Keratinocyte (primary cell): ENCODE data around the gene GMIP. TPM values are rescaled to one million over a fixed set of nuclear protein-coding genes. Genes with fewer than 3 reads are reported as not detected.

Source experiments
- DNase-seq: peaks from one replicate; pipeline ENCODE4 v3.0.0-alpha.2; 2011; ENCODE audit warnings: low read depth, missing footprints, low spot score
- FAIRE-seq: peaks from 2 replicates; lab custom pipeline; 2011; peaks lifted over from hg19 to GRCh38; lab: Jason Lieb, UNC
- H2AFZ ChIP-seq: 2 replicates; pipeline ENCODE4 v1.6.0; 2012; ENCODE audit warnings: low read length, control low read depth, inconsistent platforms; ENCODE audit not compliant: control insufficient read depth
- H3K27ac ChIP-seq: 2 replicates; pipeline ENCODE4 v1.5.1; 2011; ENCODE audit warnings: low read length; ENCODE audit not compliant: control insufficient read depth, insufficient read depth
- H3K27me3 ChIP-seq: 3 replicates; pipeline ENCODE4 v1.6.0; 2011; ENCODE audit warnings: low read length; ENCODE audit not compliant: control insufficient read depth, insufficient read depth; ENCODE audit errors: extremely low read depth
- H3K36me3 ChIP-seq, 2 experiments: 2 replicates in 1 of 2; 3 replicates in 1 of 2; pipeline ENCODE4 v1.5.1; 2011; ENCODE audit warnings: low read length in 2 of 2, mild to moderate bottlenecking in 1 of 2; ENCODE audit not compliant: control insufficient read depth in 2 of 2, insufficient read depth in 2 of 2; ENCODE audit errors: extremely low read depth in 1 of 2
- H3K4me1 ChIP-seq: 3 replicates; pipeline ENCODE4 v1.5.1; 2011; ENCODE audit warnings: low read length; ENCODE audit not compliant: control insufficient read depth, insufficient read depth; ENCODE audit errors: extremely low read depth
- H3K4me2 ChIP-seq: 3 replicates; pipeline ENCODE4 v1.6.0; 2011; ENCODE audit warnings: low read depth, low read length; ENCODE audit not compliant: control insufficient read depth, insufficient read depth; ENCODE audit errors: extremely low read depth
- H3K4me3 ChIP-seq, 3 experiments: fragments of 200-600 bp in 1 of 3; sonication (generic) in 1 of 3; 2 replicates in 2 of 3; 3 replicates in 1 of 3; pipeline ENCODE4 v1.5.1; 2011 to 2016; ENCODE audit warnings: low read length in 3 of 3, mild to moderate bottlenecking in 3 of 3, control low read depth in 2 of 3, inconsistent platforms in 1 of 3, low read depth in 1 of 3, mixed read lengths in 1 of 3, mixed run types in 1 of 3, moderate library complexity in 1 of 3; ENCODE audit not compliant: control insufficient read depth in 2 of 3, insufficient read depth in 2 of 3; ENCODE audit errors: extremely low read depth in 1 of 3
- H3K79me2 ChIP-seq: 2 replicates; pipeline ENCODE4 v1.6.0; 2012; ENCODE audit warnings: low read length; ENCODE audit not compliant: control insufficient read depth, insufficient read depth
- H3K9ac ChIP-seq: 3 replicates; pipeline ENCODE4 v1.6.0; 2011; ENCODE audit warnings: low read length; ENCODE audit not compliant: control insufficient read depth, insufficient read depth; ENCODE audit errors: extremely low read depth
- H3K9me1 ChIP-seq: 3 replicates; pipeline ENCODE4 v1.6.0; 2011; ENCODE audit warnings: low read length; ENCODE audit not compliant: control insufficient read depth, insufficient read depth; ENCODE audit errors: extremely low read depth
- H3K9me3 ChIP-seq: 2 replicates; pipeline ENCODE4 v1.5.1; 2012; ENCODE audit warnings: low read depth, low read length; ENCODE audit not compliant: control insufficient read depth
- H4K20me1 ChIP-seq: 3 replicates; pipeline ENCODE4 v1.6.0; 2011; ENCODE audit warnings: low read length; ENCODE audit not compliant: control insufficient read depth, insufficient read depth; ENCODE audit errors: extremely low read depth
- EZH2 ChIP-seq: IDR thresholded peaks from one replicate; pipeline ENCODE4 v1.6.1; 2012; ENCODE audit warnings: inconsistent platforms, mild to moderate bottlenecking, low read length, moderate library complexity
- dilution Hi-C: fragments of 300-500 bp; cut with MboI; formaldehyde crosslinking; loops from one replicate; pipeline ENCODE4 v1.7.0; 2020; ENCODE audit warnings: low sequenced_read_pairs; ENCODE audit not compliant: extremely low pct_ligation_motif_present
- polyA plus RNA-seq, 5 experiments: library from polyadenylated mRNA; depleted of rRNA in 3 of 5; stranded (reverse) in 3 of 5; stranded (forward) in 1 of 5; unstranded in 1 of 5; fragments of >200 nt; gene quantifications; 1 replicate in 1 of 5; 2 replicates in 3 of 5; 3 replicates in 1 of 5; pipeline versions ENCODE4 v1.2.1 to v1.2.3, GENCODE V29; 2011 to 2012; ENCODE audit warnings: missing spikeins in 2 of 5, low read depth in 1 of 5, low replicate concordance in 1 of 5
- TF ChIP-seq, protein P1 (sequence below), 3 experiments: IDR thresholded peaks in 1 of 3; conservative IDR thresholded peaks in 1 of 3; optimal IDR thresholded peaks in 1 of 3; 2 replicates in 2 of 3; 3 replicates in 1 of 3; pipeline versions ENCODE3 to v1.5.1; 2011; ENCODE audit warnings: low read length in 3 of 3, mild to moderate bottlenecking in 3 of 3, moderate library complexity in 2 of 3, control low read depth in 1 of 3, inconsistent platforms in 1 of 3; ENCODE audit not compliant: insufficient read depth in 2 of 3; ENCODE audit errors: extremely low read depth in 1 of 3

Gene GMIP
- polyA plus RNA-seq, 1 donor (not counting 4 experiments of a cell fraction or from before 2014, with no cell fraction given): 5.0 TPM

DNA sequence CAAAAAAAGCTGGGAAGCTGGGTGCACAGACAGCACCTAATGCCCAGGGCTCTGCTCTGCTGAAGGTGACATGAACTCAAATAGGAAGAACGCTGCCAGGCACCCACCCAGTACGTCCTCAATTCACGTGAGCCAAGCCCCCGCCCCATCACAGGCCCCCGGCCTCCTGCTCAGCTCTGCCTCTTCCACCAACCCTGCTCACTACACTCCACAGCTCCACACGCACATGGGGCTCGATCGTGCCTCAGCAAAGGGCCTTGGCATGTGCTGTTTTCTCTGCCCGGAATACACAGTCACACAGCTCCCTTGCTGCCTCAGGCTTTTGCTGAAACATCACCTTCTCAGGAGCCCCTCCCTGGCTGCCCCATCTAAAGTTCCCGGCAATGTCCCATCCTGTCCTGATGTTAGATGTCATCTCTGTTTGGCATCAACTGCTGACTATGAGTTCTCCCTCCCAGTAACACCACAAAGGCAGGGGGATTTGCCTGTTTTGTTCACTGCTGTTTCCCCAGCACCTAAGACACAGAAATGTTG is 17.8 kb upstream of the GMIP start:
- peaks cover 35% of the 10 kb centered on the region for H3K79me2 ChIP-seq

DNA sequence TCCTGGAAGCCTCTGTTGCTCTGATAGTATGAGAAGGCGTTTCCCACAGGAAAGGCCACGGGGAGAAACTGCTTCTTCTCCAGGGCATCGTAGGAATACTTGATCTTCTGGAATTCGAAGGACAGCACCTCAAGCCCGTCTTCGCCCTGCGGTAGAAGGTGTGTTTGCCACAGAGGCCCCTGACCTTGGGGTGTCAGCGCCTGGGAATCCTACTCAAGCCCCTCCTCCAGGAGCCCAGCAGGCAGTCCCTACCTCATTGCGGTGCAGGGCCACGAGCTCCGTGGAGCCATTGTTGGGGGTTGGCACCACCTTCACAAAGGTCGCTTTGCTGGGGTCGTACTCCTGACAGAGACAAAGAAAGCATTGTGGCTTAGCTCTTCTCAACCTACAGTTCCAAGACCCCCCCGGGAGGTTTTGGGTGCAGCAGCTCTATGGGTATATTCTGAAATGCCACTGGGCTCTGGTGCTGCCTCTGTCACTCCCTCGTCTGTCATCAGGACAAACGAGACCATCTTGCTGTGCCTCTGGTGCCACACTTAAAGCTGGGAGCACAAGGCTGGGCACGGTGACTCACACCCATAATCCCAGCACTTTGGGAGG is 16.3 kb upstream of the GMIP start:
- H4K20me1 ChIP-seq: peaks cover 6% of the 10 kb centered on the region
- no peaks in the 10 kb centered on the region for H3K27me3 ChIP-seq
- DNase-seq (no peak), FAIRE-seq (no peak)
- H3K27ac ChIP-seq: no peak overlapping the region
- no peak overlapping the region for H3K9ac ChIP-seq
- dilution Hi-C loops: no loop called here
- H3K79me2 ChIP-seq: peaks cover 35% of the 10 kb centered on the region
- H2AFZ ChIP-seq: no peak overlapping the region
- H3K9me3 ChIP-seq: no peaks in the 10 kb centered on the region
- H3K36me3 ChIP-seq: peaks cover 32 to 40% of the 10 kb centered on the region in 2 experiments
- TF ChIP-seq EZH2: no peak
- TF ChIP-seq, protein P1, sequence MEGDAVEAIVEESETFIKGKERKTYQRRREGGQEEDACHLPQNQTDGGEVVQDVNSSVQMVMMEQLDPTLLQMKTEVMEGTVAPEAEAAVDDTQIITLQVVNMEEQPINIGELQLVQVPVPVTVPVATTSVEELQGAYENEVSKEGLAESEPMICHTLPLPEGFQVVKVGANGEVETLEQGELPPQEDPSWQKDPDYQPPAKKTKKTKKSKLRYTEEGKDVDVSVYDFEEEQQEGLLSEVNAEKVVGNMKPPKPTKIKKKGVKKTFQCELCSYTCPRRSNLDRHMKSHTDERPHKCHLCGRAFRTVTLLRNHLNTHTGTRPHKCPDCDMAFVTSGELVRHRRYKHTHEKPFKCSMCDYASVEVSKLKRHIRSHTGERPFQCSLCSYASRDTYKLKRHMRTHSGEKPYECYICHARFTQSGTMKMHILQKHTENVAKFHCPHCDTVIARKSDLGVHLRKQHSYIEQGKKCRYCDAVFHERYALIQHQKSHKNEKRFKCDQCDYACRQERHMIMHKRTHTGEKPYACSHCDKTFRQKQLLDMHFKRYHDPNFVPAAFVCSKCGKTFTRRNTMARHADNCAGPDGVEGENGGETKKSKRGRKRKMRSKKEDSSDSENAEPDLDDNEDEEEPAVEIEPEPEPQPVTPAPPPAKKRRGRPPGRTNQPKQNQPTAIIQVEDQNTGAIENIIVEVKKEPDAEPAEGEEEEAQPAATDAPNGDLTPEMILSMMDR (optimal IDR thresholded peaks at IDR 0.05 in 1 of 3, IDR thresholded peaks at IDR 0.05 in 1 of 3, conservative IDR thresholded peaks at IDR 0.05 in 1 of 3; ENCODE audit: extremely low read depth in 1 of 3, insufficient read depth in 2 of 3, low read length in 3 of 3): no peak
- H3K4me2 ChIP-seq: no peak overlapping the region
- H3K9me1 ChIP-seq: no peaks in the 10 kb centered on the region
- peaks cover 16% of the 10 kb centered on the region for H3K4me1 ChIP-seq
- no peak overlapping the region for H3K4me3 ChIP-seq

More for the DNA sequence above, 17.8 kb upstream of the GMIP start:
- DNase-seq (no peak), FAIRE-seq (no peak)
- Histone ChIP-seq H3K36me3 (peaks cover 28 to 30% of the 10 kb centered on the region in 2 experiments), H3K9me3 (no peaks in the 10 kb centered on the region), H3K4me3 (no peak overlapping the region), H3K9ac (no peak overlapping the region), H2AFZ (no peak overlapping the region), H4K20me1 (peaks cover 6% of the 10 kb centered on the region), H3K27ac (no peak overlapping the region), H3K4me1 (peaks cover 16% of the 10 kb centered on the region), H3K4me2 (peak overlapping the region; percentile 77), H3K9me1 (no peaks in the 10 kb centered on the region), H3K27me3 (no peaks in the 10 kb centered on the region)
- dilution Hi-C loops: no loop called here
- TF ChIP-seq, protein P1 (optimal IDR thresholded peaks at IDR 0.05 in 1 of 3, IDR thresholded peaks at IDR 0.05 in 1 of 3, conservative IDR thresholded peaks at IDR 0.05 in 1 of 3; ENCODE audit: extremely low read depth in 1 of 3, insufficient read depth in 2 of 3, low read length in 3 of 3): no peak
- no peak for TF ChIP-seq EZH2
